NOMO-1 treated with dmso at 0.1 percent for 144 hours (cell line): Measurements from ENCODE around the gene ATG101.

Experiments
- DNase-seq: peaks from one replicate; lab custom pipeline; 2025; ENCODE audit not compliant: unreplicated experiment; lab: John Stamatoyannopoulos, UW

Gene ATG101

GRCh38 chr12:52069327-52070184, at the start of gene ATG101:
TSS of gene ATG101 (plus strand) at chr12:52069978. CDS start at chr12:52073651, 3,673 bp downstream.
- peak; percentile 90 for DNase-seq

- DNase-seq: peak; percentile 60
Observed at GRCh38 chr12:52020539-52021336, 49.0 kb upstream of the ATG101 start.

GRCh38 chr12:52022841-52023181, 47.0 kb upstream of the ATG101 start:
- no peak for DNase-seq

GRCh38 chr12:52023182-52023975, 46.4 kb upstream of the ATG101 start:
- peak; percentile 78 for DNase-seq

- DNase-seq: peak; percentile 46
Observed at GRCh38 chr12:52023976-52024688, 45.6 kb upstream of the ATG101 start.

GRCh38 chr12:52024845-52025230, 44.9 kb upstream of the ATG101 start:
- DNase-seq: peak; percentile 80

GRCh38 chr12:52026263-52026662, 43.5 kb upstream of the ATG101 start:
- DNase-seq: no peak

GRCh38 chr12:52027085-52027843, 42.5 kb upstream of the ATG101 start:
- no peak for DNase-seq

GRCh38 chr12:52029685-52030084, 40.1 kb upstream of the ATG101 start:
- no peak for DNase-seq

GRCh38 chr12:52032446-52032803, 37.4 kb upstream of the ATG101 start:
- DNase-seq: no peak

GRCh38 chr12:52032804-52033445, 36.9 kb upstream of the ATG101 start:
- DNase-seq: peak; percentile 96

- no peak for DNase-seq
Observed at GRCh38 chr12:52033446-52034140, 36.2 kb upstream of the ATG101 start.

- no peak for DNase-seq
Observed at GRCh38 chr12:52035190-52035589, 34.6 kb upstream of the ATG101 start.

GRCh38 chr12:52035926-52036325, 33.9 kb upstream of the ATG101 start:
- no peak for DNase-seq

GRCh38 chr12:52036587-52037171, 33.1 kb upstream of the ATG101 start:
- DNase-seq: peak; percentile 33

GRCh38 chr12:52037248-52037861, 32.4 kb upstream of the ATG101 start:
- no peak for DNase-seq

GRCh38 chr12:52038447-52038846, 31.3 kb upstream of the ATG101 start:
- DNase-seq: no peak

GRCh38 chr12:52041035-52041434, 28.7 kb upstream of the ATG101 start:
- DNase-seq: no peak
